ENCODE results near the gene CIT.
"Not testable (repeated sequence)": the region's sequence is repeated elsewhere in the genome, so short reads cannot be mapped to it uniquely, and the experiment has no call there.

Gene CIT

GRCh38 chr12:119669744-119670472, 207.2 kb downstream of the CIT start:
- no peak for DNase-seq

- no peak for DNase-seq
Measured at GRCh38 chr12:119668324-119668841, 208.7 kb downstream of the CIT start.

GRCh38 chr12:119667577-119668323, 209.4 kb downstream of the CIT start, which contains the start of gene PRKAB1:
Gene PRKAB1, plus strand, starts transcription at chr12:119668133. Its CDS starts 112 bp downstream, at chr12:119668245.
- peak; percentile 97 for DNase-seq

- no peak for DNase-seq
Measured at GRCh38 chr12:119666900-119667576, 210.1 kb downstream of the CIT start.

- no peak for DNase-seq
Measured at GRCh38 chr12:119666226-119666795, 210.8 kb downstream of the CIT start.

GRCh38 chr12:119665164-119665929, 211.8 kb downstream of the CIT start:
- DNase-seq: no peak

GRCh38 chr12:119664642-119665041, 212.5 kb downstream of the CIT start:
- no peak for DNase-seq

- DNase-seq: no peak
Measured at GRCh38 chr12:119661882-119662281, 215.2 kb downstream of the CIT start.

GRCh38 chr12:119660076-119660475, 217.0 kb downstream of the CIT start:
- DNase-seq: no peak

- peak; percentile 63 for DNase-seq
Measured at GRCh38 chr12:119659289-119659897, 217.7 kb downstream of the CIT start.

- DNase-seq: not testable (repeated sequence)
Measured at GRCh38 chr12:119658166-119658565, 219.0 kb downstream of the CIT start.

GRCh38 chr12:119657001-119657400, 220.1 kb downstream of the CIT start:
- DNase-seq: not testable (repeated sequence)

- no peak for DNase-seq
Measured at GRCh38 chr12:119652665-119653064, 224.5 kb downstream of the CIT start.

GRCh38 chr12:119649202-119649808, 227.8 kb downstream of the CIT start:
- DNase-seq: no peak

GRCh38 chr12:119645535-119646059, 231.5 kb downstream of the CIT start:
- no peak for DNase-seq

GRCh38 chr12:119644930-119645329, 232.2 kb downstream of the CIT start:
- no peak for DNase-seq

- DNase-seq: peak; percentile 11
Measured at GRCh38 chr12:119642986-119643385, 234.1 kb downstream of the CIT start.

Measured in activated CD4-positive, alpha-beta T cell treated with anti-CD3 and anti-CD28 coated beads for 48 hours (primary cell).